Lower leg skin (tissue), 3 donors: ENCODE results near the gene ABCG1.

Source experiments
- CTCF ChIP-seq, 3 donors: fragments of 450-650 bp; IDR thresholded peaks; one replicate each; pipeline ENCODE4 v1.5.1; 2016; ENCODE audit warnings: antibody characterized with exemption in 3 of 3, mild to moderate bottlenecking in 3 of 3, moderate library complexity in 2 of 3
- POLR2A ChIP-seq, 2 donors: fragments of 450-650 bp; IDR thresholded peaks; one replicate each; pipeline ENCODE4 v1.6.1; 2016 to 2017; ENCODE audit warnings: antibody characterized with exemption in 2 of 2, mild to moderate bottlenecking in 1 of 2, moderate library complexity in 1 of 2

- TF ChIP-seq CTCF (IDR thresholded peaks at IDR 0.05), result no peak
- no peak for TF ChIP-seq POLR2A (IDR thresholded peaks at IDR 0.05)
Measured at GRCh38 chr21:42247716-42248115, 28.8 kb downstream of the ABCG1 start.
